GM12872 (cell line): ENCODE data around the gene EGF.

Experiments used
- TF ChIP-seq, protein P1 (sequence below): IDR thresholded peaks from 3 replicates; pipeline ENCODE4 v1.5.1; 2011; ENCODE audit warnings: low read depth, mild to moderate bottlenecking, low read length, moderate library complexity; ENCODE audit not compliant: insufficient read depth

EGF gene

DNA sequence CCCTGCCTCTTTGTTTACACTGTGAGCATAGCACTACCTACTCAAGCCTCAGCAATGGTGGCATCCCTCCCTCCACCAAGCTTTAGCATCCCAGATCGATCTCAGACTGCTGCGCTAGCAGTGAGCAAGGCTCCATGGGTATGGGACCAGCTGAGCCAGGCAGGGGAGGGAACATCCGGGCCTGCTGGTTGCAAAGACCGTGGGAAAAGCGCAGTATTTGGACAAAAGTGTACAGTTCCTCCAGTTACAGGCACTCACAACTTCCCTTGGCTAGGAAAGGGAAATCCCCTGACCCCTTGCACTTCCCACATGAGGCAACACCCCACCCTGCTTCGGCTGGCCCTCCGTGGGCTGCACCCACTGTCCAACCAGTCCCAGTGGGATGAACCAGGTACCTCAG is 26.5 kb downstream of the EGF start:
- TF ChIP-seq, protein P1, sequence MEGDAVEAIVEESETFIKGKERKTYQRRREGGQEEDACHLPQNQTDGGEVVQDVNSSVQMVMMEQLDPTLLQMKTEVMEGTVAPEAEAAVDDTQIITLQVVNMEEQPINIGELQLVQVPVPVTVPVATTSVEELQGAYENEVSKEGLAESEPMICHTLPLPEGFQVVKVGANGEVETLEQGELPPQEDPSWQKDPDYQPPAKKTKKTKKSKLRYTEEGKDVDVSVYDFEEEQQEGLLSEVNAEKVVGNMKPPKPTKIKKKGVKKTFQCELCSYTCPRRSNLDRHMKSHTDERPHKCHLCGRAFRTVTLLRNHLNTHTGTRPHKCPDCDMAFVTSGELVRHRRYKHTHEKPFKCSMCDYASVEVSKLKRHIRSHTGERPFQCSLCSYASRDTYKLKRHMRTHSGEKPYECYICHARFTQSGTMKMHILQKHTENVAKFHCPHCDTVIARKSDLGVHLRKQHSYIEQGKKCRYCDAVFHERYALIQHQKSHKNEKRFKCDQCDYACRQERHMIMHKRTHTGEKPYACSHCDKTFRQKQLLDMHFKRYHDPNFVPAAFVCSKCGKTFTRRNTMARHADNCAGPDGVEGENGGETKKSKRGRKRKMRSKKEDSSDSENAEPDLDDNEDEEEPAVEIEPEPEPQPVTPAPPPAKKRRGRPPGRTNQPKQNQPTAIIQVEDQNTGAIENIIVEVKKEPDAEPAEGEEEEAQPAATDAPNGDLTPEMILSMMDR, result no peak

DNA sequence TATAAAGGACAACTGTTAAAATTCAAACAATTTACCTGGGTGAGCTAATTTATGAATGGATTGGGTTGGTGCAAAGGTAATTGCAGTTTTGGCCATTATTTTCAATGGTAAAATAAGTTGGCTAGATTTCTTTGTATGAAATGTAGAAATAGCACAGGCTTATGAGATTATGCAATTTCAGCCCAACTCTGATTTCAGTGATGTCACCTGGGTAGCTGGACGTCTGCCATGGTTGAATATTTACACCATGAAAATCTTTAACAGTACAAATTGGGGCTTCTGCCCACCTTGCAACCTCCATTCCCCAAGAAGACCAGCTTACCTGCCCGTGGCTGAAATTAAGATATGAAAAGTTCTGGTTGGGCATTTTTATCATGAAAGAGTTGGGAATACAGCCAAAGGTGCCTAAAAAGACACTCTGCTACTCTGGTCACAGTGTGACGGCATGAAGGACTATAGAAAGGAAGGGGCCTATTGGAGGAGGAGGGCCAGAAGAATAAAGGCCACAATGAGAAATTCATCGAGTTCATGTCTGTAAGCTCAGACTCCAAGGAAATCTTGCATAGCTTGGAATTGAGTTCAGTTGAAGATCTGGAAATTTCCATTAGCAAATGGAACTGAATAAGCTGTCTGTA is 29.7 kb downstream of the EGF start:
- TF ChIP-seq, protein P1, result no peak

DNA sequence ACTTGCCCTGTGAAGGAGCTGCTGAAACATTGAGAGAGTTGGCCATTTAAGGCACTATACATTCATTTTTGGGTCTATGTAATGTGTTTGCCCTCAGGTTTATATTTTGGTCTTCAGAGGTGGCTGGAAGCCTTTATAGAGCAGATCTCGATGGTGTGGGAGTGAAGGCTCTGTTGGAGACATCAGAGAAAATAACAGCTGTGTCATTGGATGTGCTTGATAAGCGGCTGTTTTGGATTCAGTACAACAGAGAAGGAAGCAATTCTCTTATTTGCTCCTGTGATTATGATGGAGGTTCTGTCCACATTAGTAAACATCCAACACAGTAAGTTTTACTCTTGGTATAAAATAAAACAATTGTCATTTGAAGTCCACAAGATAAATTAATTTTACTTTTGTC is 31.1 kb downstream of the EGF start:
- TF ChIP-seq, protein P1, result no peak

DNA sequence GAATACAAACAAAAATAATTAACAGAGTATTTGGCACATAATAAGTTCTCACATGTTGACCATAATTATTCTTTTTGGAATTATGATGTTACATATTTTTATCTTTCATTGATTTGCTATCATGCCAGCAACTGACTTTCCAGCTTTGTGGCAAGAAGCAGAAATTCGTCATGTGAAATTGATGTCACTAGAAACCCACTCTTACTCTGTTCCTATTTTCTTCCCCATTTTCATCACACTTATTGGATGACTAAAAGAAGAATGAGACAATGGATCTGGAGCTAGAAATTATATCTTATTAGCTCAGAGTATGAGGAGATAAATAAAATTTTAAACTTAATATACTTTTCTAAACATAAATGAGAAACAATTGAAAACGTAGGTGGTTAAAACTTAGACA is 31.9 kb downstream of the EGF start:
- TF ChIP-seq, protein P1, result no peak

DNA sequence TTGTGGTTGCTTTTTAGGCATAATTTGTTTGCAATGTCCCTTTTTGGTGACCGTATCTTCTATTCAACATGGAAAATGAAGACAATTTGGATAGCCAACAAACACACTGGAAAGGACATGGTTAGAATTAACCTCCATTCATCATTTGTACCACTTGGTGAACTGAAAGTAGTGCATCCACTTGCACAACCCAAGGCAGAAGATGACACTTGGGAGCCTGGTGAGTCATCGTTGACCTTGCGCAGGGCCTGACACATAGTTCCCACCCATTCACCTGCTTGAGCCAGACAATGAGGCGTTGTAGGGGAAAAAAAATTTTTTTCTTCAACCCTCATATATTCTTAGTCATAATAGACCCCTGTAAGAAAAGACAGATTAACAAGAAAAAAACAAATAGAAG is 32.4 kb downstream of the EGF start:
- TF ChIP-seq, protein P1, result no peak

DNA sequence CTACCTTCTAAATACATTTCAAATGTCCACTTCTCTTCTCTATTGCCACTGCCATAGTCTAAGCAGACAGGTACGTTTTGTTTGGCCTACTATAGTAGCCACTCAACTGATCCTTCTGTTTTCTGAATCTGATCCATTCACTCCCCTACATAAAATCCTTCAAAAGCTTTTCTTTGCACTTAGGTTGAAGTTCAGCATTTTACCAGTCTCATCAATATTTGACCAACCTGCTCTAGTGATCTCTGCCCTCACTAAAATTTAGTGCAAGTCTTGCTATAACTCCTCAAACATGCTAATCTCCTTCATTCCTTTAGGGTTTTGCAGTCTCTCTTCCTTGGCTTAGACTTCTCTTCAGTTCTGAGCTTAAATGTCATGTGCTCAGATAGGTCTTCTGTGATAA is 33.4 kb downstream of the EGF start:
- TF ChIP-seq, protein P1, result no peak

DNA sequence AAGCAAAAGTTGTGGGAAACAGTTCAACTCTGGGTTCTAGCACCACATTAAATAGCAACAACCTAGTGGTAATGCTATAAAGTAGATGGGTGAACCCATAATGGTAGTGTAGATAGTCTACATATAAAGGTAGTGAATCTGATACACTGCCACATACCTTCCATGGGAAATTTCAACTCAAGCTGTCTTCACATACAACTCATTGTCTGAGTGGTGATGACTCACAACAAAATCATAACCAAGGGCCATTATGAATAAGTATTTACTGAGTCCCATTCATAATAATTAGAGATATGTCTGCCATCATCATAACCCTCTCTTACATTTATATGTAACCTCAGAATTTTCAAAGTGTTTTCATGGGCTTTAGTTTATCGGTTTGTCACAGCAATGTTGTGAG is 34.8 kb downstream of the EGF start:
- TF ChIP-seq, protein P1, result no peak
